K562 (cell line): ENCODE measurements around the gene FLCN. TPM values are rescaled to one million over a fixed set of nuclear protein-coding genes. Genes with fewer than 3 reads are reported as not detected.

Experiments used
- ATAC-seq: fragments of 200-7000 bp; cut with Tn5 transposase; 3 replicates; pipeline ENCODE4 v1.9.1; 2020; ENCODE audit warnings: moderate library complexity
- BruUV-seq: library from RNA; stranded (reverse); fragments of 400-500 nt; replicated peaks from 2 replicates; lab custom pipeline; 2021; lab: Mats Ljungman, UMichigan
- CTCF ChIA-PET: fragments of 300-600 bp; formaldehyde crosslinking; extraction: SDS; loops from one replicate; lab custom pipeline; 2021; ENCODE audit warnings: low intra/inter-chr PET ratio; lab: Yijun Ruan, JAX
- POLR2A ChIA-PET: fragments of 300-600, 350-650 bp; sonication (Branson Sonifier 250); formaldehyde crosslinking; extraction: SDS; loops from one replicate; lab custom pipeline; 2021; ENCODE audit warnings: antibody characterized with exemption, inconsistent platforms; lab: Yijun Ruan, JAX
- DNase-seq, 4 experiments: peaks; one replicate each; pipeline versions ENCODE4 v3.0.0 to v3.0.0-alpha.2; 2011 to 2018; ENCODE audit warnings: low spot score in 3 of 4, mixed read lengths in 3 of 4; ENCODE audit errors: extremely low read depth in 1 of 4
- FAIRE-seq: peaks from 2 replicates; lab custom pipeline; 2011; peaks lifted over from hg19 to GRCh38; lab: Jason Lieb, UNC
- H2AFZ ChIP-seq: 2 replicates; pipeline ENCODE4 v1.6.0; 2011; ENCODE audit warnings: low read depth, low read length, control low read depth, inconsistent platforms
- H3K27ac ChIP-seq: fragments of 200-600 bp; 3 replicates; pipeline ENCODE4 v1.8.0; 2011; ENCODE audit warnings: low read depth, mild to moderate bottlenecking, control low read depth, inconsistent platforms, low read length, moderate library complexity, mixed read lengths; ENCODE audit errors: extremely low read depth
- H3K27me3 ChIP-seq, 2 experiments: fragments of 300-600 bp in 1 of 2; 2 replicates in 1 of 2; 3 replicates in 1 of 2; pipeline versions ENCODE4 v1.6.0 to v1.8.0; 2011; ENCODE audit warnings: inconsistent platforms in 2 of 2, low read length in 2 of 2, mild to moderate bottlenecking in 1 of 2, mixed read lengths in 1 of 2, moderate library complexity in 1 of 2; ENCODE audit not compliant: control insufficient read depth in 2 of 2, insufficient read depth in 2 of 2
- H3K36me3 ChIP-seq: fragments of 300-600 bp; 3 replicates; pipeline ENCODE4 v1.8.0; 2011; ENCODE audit warnings: mild to moderate bottlenecking, low read length, inconsistent platforms; ENCODE audit not compliant: control insufficient read depth, insufficient read depth
- H3K4me1 ChIP-seq, 2 experiments: fragments of 200-600 bp in 1 of 2; replicated peaks in 1 of 2; 2 replicates in 1 of 2; 3 replicates in 1 of 2; pipeline versions ENCODE4 v1.5.1 to v1.8.0; 2011; ENCODE audit warnings: inconsistent platforms in 2 of 2, low read length in 2 of 2, mild to moderate bottlenecking in 1 of 2, mixed read lengths in 1 of 2, moderate library complexity in 1 of 2; ENCODE audit not compliant: control insufficient read depth in 2 of 2, insufficient read depth in 2 of 2
- H3K4me2 ChIP-seq: 2 replicates; pipeline ENCODE4 v1.6.1; 2011; ENCODE audit warnings: low read length, control low read depth, inconsistent platforms, mixed read lengths; ENCODE audit not compliant: insufficient read depth
- H3K4me3 ChIP-seq: fragments of 200-600 bp; sonication (generic), shearing (Covaris generic); 2 replicates; pipeline ENCODE4 v1.5.1; 2016; ENCODE audit warnings: control low read depth, inconsistent platforms
- H3K79me2 ChIP-seq: fragments of 200-600 bp; 3 replicates; pipeline ENCODE4 v1.8.0; 2011; ENCODE audit warnings: low read length, inconsistent platforms; ENCODE audit not compliant: control insufficient read depth, insufficient read depth
- H3K9ac ChIP-seq, 2 experiments: 2 replicates each; pipeline versions ENCODE4 v1.6.0 to v1.6.1; 2011; ENCODE audit warnings: low read depth in 2 of 2, low read length in 2 of 2, control low read depth in 1 of 2, inconsistent platforms in 1 of 2, mild to moderate bottlenecking in 1 of 2, mixed read lengths in 1 of 2; ENCODE audit not compliant: insufficient read depth in 1 of 2
- H3K9me1 ChIP-seq: one replicate; pipeline ENCODE4 v1.6.0; 2011; ENCODE audit warnings: inconsistent platforms, mild to moderate bottlenecking, low read length, moderate library complexity; ENCODE audit not compliant: control insufficient read depth, insufficient read depth
- H3K9me3 ChIP-seq: replicated peaks from 2 replicates; pipeline ENCODE4 v1.5.1; 2011; ENCODE audit warnings: low read depth, low read length, inconsistent platforms; ENCODE audit not compliant: control insufficient read depth, insufficient read depth
- H4K20me1 ChIP-seq: replicated peaks from 2 replicates; pipeline ENCODE4 v1.6.1; 2011; ENCODE audit warnings: low read length, inconsistent platforms, mixed read lengths; ENCODE audit not compliant: control insufficient read depth, insufficient read depth
- CTBP1 ChIP-seq: fragments of 450-650 bp; IDR thresholded peaks from 2 replicates; pipeline ENCODE4 v1.6.1; 2016; ENCODE audit warnings: borderline replicate concordance
- ETV6 ChIP-seq, 3 experiments: fragments of 150-350 bp in 1 of 3; sonication (generic) in 1 of 3; formaldehyde crosslinking in 1 of 3; IDR thresholded peaks; 2 replicates each; pipeline versions ENCODE4 v1.6.1 to v1.8.0; 2014 to 2022; ENCODE audit warnings: borderline replicate concordance in 2 of 3, low read depth in 2 of 3, antibody characterized with exemption in 1 of 3, low read length in 1 of 3, mild to moderate bottlenecking in 1 of 3, missing genetic modification reagents in 1 of 3
- GABPB2 ChIP-seq: fragments of 250-450 bp; sonication (Bioruptor Pico); conservative IDR thresholded peaks from 2 replicates; pipeline ENCODE4 v1.5.1; 2021; ENCODE audit warnings: mild to moderate bottlenecking
- MYNN ChIP-seq, 2 experiments: sonication (generic); formaldehyde crosslinking in 1 of 2; IDR thresholded peaks; 2 replicates each; pipeline versions ENCODE4 v1.5.0 to v1.6.1; 2016 to 2020; ENCODE audit warnings: antibody characterized with exemption in 1 of 2, missing genetic modification reagents in 1 of 2
- TCF7L2 ChIP-seq: fragments of 150-350 bp; IDR thresholded peaks from 2 replicates; pipeline ENCODE4 v1.6.1; 2016; ENCODE audit warnings: low read depth, mild to moderate bottlenecking, low read length, moderate library complexity
- TFAM ChIP-seq: fragments of 250-450 bp; sonication (Bioruptor Pico); conservative IDR thresholded peaks from 2 replicates; pipeline ENCODE4 v1.5.0; 2021; ENCODE audit warnings: mild to moderate bottlenecking, moderate library complexity
- ZNF274 ChIP-seq: IDR thresholded peaks from 2 replicates; pipeline ENCODE4 v1.6.1; 2011; ENCODE audit warnings: low read depth, mild to moderate bottlenecking, low read length, moderate library complexity, borderline replicate concordance
- ZNF77 ChIP-seq: fragments of 250-450 bp; sonication (Bioruptor Pico); IDR thresholded peaks from 2 replicates; pipeline ENCODE4 v1.5.0; 2020
- WGBS: fragments of 100-300 bp; shearing (Covaris generic); methylation state at CpG from one replicate; pipeline ENCODE4 v1.1.6; 2016; ENCODE audit warnings: low coverage, mixed read lengths; ENCODE audit not compliant: insufficient coverage; ENCODE audit errors: missing lambda C conversion rate; 5-methylcytosine and 5-hydroxymethylcytosine counted together
- in situ Hi-C: fragments of 300-500 bp; cut with MboI; formaldehyde crosslinking; loops from 4 replicates; pipeline ENCODE4 v1.15.0; 2018; ENCODE audit warnings: inconsistent platforms, mixed read lengths
- intact Hi-C: fragments of 100-400 bp; cut with micrococcal nuclease; formaldehyde crosslinking; loops from 2 replicates; pipeline ENCODE4 v1.14.2; 2022
- polyA plus RNA-seq, 8 experiments: library from polyadenylated mRNA; depleted of rRNA in 4 of 8; stranded (reverse) in 5 of 8; unstranded in 3 of 8; fragments of >200 nt; fragmentation: Nextera tagmentation in 2 of 8; fragmentation: Illumina TruSeq in 1 of 8; extraction: Ambion mirVana in 2 of 8; extraction: Trizol in 1 of 8; gene quantifications; 2 replicates each; pipeline versions ENCODE4 v1.2.1 to v1.2.3, GENCODE V29; 2011 to 2014; ENCODE audit warnings: inconsistent platforms in 1 of 8, missing spikeins in 1 of 8
- total RNA-seq, 7 experiments: library from RNA; depleted of rRNA in 6 of 7; stranded (reverse); fragments of >200 nt in 6 of 7; fragmentation: Illumina TruSeq in 2 of 7; extraction: Trizol in 2 of 7; gene quantifications; 2 replicates each; pipeline versions ENCODE4 v1.2.1 to v1.2.3, GENCODE V29; 2011 to 2021; ENCODE audit warnings: low replicate concordance in 1 of 7

FLCN gene
- total and polyA plus RNA-seq, 9 of the 15 experiments (the other 6 are each of a cell fraction or from before 2014, with no cell fraction given) = 1.6 to 33.5 (median 10.9) TPM

- no peak for TF ChIP-seq ETV6 (IDR thresholded peaks at IDR 0.05; ENCODE audit: borderline replicate concordance in 1 of 2, low read depth in 2 of 2, low read length in 1 of 2)
- no peak for TF ChIP-seq ETV6 (CRISPR knock-in tag; IDR thresholded peaks at IDR 0.05; ENCODE audit: borderline replicate concordance)
- no peak for TF ChIP-seq MYNN (IDR thresholded peaks at IDR 0.05)
- TF ChIP-seq MYNN (CRISPR knock-in tag; IDR thresholded peaks at IDR 0.05) = no peak
- no peak for TF ChIP-seq GABPB2 (CRISPR knock-in tag)
- TF ChIP-seq TCF7L2 = no peak
- TF ChIP-seq TFAM (CRISPR knock-in tag) = no peak
These were observed 36.7 kb downstream of the FLCN start (continued) for GRCh38 chr17:17200311-17200710.

- Histone ChIP-seq H3K4me1 (peaks cover 0 to 5% of the 10 kb centered on the region in 2 experiments; a peak in 2 of 5 replicates), H3K9me1 (no peaks in the 10 kb centered on the region), H3K9me3 (no peaks in the 10 kb centered on the region), H2AFZ (no peak overlapping the region), H4K20me1 (no peaks in the 10 kb centered on the region), H3K9ac (no peak overlapping the region), H3K36me3 (peaks cover 32% of the 10 kb centered on the region; the same call in 2 of the 3 replicates), H3K27me3 (no peaks in the 10 kb centered on the region), H3K4me2 (no peak overlapping the region), H3K4me3 (no peak overlapping the region), H3K27ac (no peak overlapping the region), H3K79me2 (peaks cover 21% of the 10 kb centered on the region)
- DNase-seq (no peak), FAIRE-seq (no peak), ATAC-seq (0 out of 3 replicates have a peak, but pooled peaks have one; percentile 39)
- ChIA-PET CTCF (no interaction called here), POLR2A (interaction anchor here (1.0 kb wide), 1 partner anchor 298 kb away, joined by 3 read pairs; no protein-coding TSS in a partner anchor)
- no peak for TF ChIP-seq ZNF77 (CRISPR knock-in tag)
- no peak for TF ChIP-seq CTBP1
- no peak for TF ChIP-seq ZNF274
- WGBS = 100% methylated on average over 1 of the region's 1 CpG
- in situ Hi-C loops = no loop called here
- no TSS peak for BruUV-seq
- intact Hi-C loops = no loop called here
These were observed 38.7 kb downstream of the FLCN start for GRCh38 chr17:17198281-17198680.
